ENCODE measurements around the gene PPP2R3A.

DNA sequence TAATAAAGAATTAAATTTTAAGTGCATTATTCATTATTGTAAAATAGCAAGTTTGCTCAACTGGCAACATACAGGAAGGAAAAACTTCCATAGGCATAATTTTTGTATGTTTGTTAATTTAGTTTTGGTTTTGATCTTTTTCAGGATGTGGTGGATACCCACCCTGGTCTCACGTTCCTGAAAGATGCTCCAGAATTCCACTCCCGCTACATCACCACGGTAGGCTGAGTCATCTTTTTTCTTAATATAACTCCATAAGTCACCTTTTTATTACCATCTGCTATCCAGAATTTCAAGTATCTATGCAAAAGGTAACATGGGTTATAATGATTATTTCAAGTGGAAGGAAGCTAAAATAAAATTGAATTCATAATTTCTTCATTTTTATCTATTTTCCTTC, 104.8 kb downstream of the PPP2R3A start:
- TF ChIP-seq CTCF (IDR thresholded peaks at IDR 0.05; ENCODE audit: low read length), result no peak
- no peak for TF ChIP-seq EZH2phosphoT487 (IDR thresholded peaks at IDR 0.05; ENCODE audit: low read length)
